Measurements from ENCODE around the gene CYP4B1. TPM values are rescaled to one million over a fixed set of nuclear protein-coding genes. Genes with fewer than 3 reads are reported as not detected.

The CYP4B1 gene
- total and polyA plus RNA-seq, 2 experiments from 2014 or later = 0.25 to 0.67 TPM

- 82% methylated on average over 1 of the region's 1 CpG for WGBS (ENCODE audit: low lambda C conversion rate, missing lambda C conversion rate)
- Histone ChIP-seq H3K4me3 (no peak overlapping the region), H3K4me1 (ENCODE audit: insufficient read depth) (no peaks in the 10 kb centered on the region), H3K9me2 (replicated peaks; ENCODE audit: insufficient read depth) (no peaks in the 10 kb centered on the region), H3K79me2 (no peaks in the 10 kb centered on the region), H3K27ac (no peak overlapping the region), H3K27me3 (no peaks in the 10 kb centered on the region), H3K4me2 (no peak overlapping the region), H3K9me3 (ENCODE audit: low read depth) (no peaks in the 10 kb centered on the region), H3K36me3 (replicated peaks; ENCODE audit: insufficient read depth, low read depth) (no peaks in the 10 kb centered on the region), H2AFZ (no peak overlapping the region), H4K20me1 (ENCODE audit: insufficient read depth, poor library complexity, severe bottlenecking) (no peaks in the 10 kb centered on the region)
- DNase-seq (ENCODE audit: low spot score) = no peak
- TF ChIP-seq CTCF (IDR thresholded peaks at IDR 0.05; ENCODE audit: poor library complexity) = no peak
- no peak for TF ChIP-seq EZH2phosphoT487 (IDR thresholded peaks at IDR 0.05; ENCODE audit: low read depth, severe bottlenecking, unreplicated experiment)
- TF ChIP-seq EZH2 (IDR thresholded peaks at IDR 0.05; ENCODE audit: borderline replicate concordance) = no peak
These were observed 6.9 kb downstream of the CYP4B1 start for GRCh38 chr1:46805755-46806154.

- no peaks in the 10 kb centered on the region for H3K27me3 ChIP-seq
- DNase-seq (ENCODE audit: low spot score) = peak; percentile 44
These were observed 7.6 kb downstream of the CYP4B1 start for GRCh38 chr1:46806196-46807020.

GRCh38 chr1:46807046-46807972 is 8.5 kb downstream of the CYP4B1 start:
- H3K9me2 ChIP-seq (replicated peaks; ENCODE audit: insufficient read depth) = no peaks in the 10 kb centered on the region
- no peaks in the 10 kb centered on the region for H3K36me3 ChIP-seq (replicated peaks; ENCODE audit: insufficient read depth, low read depth)
- no peak overlapping the region for H2AFZ ChIP-seq
- 79% methylated on average over 7 of the region's 7 CpGs for WGBS (ENCODE audit: low lambda C conversion rate, missing lambda C conversion rate)
- TF ChIP-seq EZH2 (IDR thresholded peaks at IDR 0.05; ENCODE audit: borderline replicate concordance) (no peak), CTCF (IDR thresholded peaks at IDR 0.05; ENCODE audit: poor library complexity) (no peak)
- H4K20me1 ChIP-seq (ENCODE audit: insufficient read depth, poor library complexity, severe bottlenecking) = no peaks in the 10 kb centered on the region
- DNase-seq (ENCODE audit: low spot score) = no peak
- H3K4me1 ChIP-seq (ENCODE audit: insufficient read depth) = no peaks in the 10 kb centered on the region
- H3K27ac ChIP-seq = no peak overlapping the region
- H3K9me3 ChIP-seq (ENCODE audit: low read depth) = no peaks in the 10 kb centered on the region
- H3K4me3 ChIP-seq = no peak overlapping the region
- no peaks in the 10 kb centered on the region for H3K27me3 ChIP-seq
- no peaks in the 10 kb centered on the region for H3K79me2 ChIP-seq
- no peak overlapping the region for H3K4me2 ChIP-seq

More at GRCh38 chr1:46806196-46807020, 7.6 kb downstream of the CYP4B1 start:
- Histone ChIP-seq H3K9me2 (replicated peaks; ENCODE audit: insufficient read depth) (no peaks in the 10 kb centered on the region), H3K4me3 (no peak overlapping the region), H2AFZ (no peak overlapping the region), H3K9me3 (ENCODE audit: low read depth) (no peaks in the 10 kb centered on the region), H3K36me3 (replicated peaks; ENCODE audit: insufficient read depth, low read depth) (no peaks in the 10 kb centered on the region), H4K20me1 (ENCODE audit: insufficient read depth, poor library complexity, severe bottlenecking) (no peaks in the 10 kb centered on the region), H3K27ac (peak overlapping the region; percentile 25), H3K79me2 (no peaks in the 10 kb centered on the region), H3K4me2 (no peak overlapping the region), H3K4me1 (ENCODE audit: insufficient read depth) (no peaks in the 10 kb centered on the region)
- WGBS (ENCODE audit: low lambda C conversion rate, missing lambda C conversion rate) = 70% methylated on average over 13 of the region's 13 CpGs
- TF ChIP-seq EZH2phosphoT487 (IDR thresholded peaks at IDR 0.05; ENCODE audit: low read depth, severe bottlenecking, unreplicated experiment) = no peak
- TF ChIP-seq CTCF (IDR thresholded peaks at IDR 0.05; ENCODE audit: poor library complexity) = no peak
- no peak for TF ChIP-seq EZH2 (IDR thresholded peaks at IDR 0.05; ENCODE audit: borderline replicate concordance)

All from hepatocyte (in vitro differentiated cells).